ENCODE measurements around the gene EVI5L.
"Not testable (repeated sequence)": the region's sequence is repeated elsewhere in the genome, so short reads cannot be mapped to it uniquely, and the experiment has no call there.

EVI5L gene

GRCh38 chr19:7852851-7853769 is 23.1 kb downstream of the EVI5L start:
- no peak overlapping the region for H2AFZ ChIP-seq (ENCODE audit: low read depth, low read length)
- no peak overlapping the region for H3K4me3 ChIP-seq (ENCODE audit: low read length)
- H3K36me3 ChIP-seq (ENCODE audit: insufficient read depth, low read length): no peaks in the 10 kb centered on the region
- no peaks in the 10 kb centered on the region for H3K27me3 ChIP-seq (ENCODE audit: insufficient read depth, low read length)
- H3K9me3 ChIP-seq (ENCODE audit: low read length): no peaks in the 10 kb centered on the region
- H3K4me1 ChIP-seq (ENCODE audit: insufficient read depth, low read length): peaks cover 26% of the 10 kb centered on the region

DNA sequence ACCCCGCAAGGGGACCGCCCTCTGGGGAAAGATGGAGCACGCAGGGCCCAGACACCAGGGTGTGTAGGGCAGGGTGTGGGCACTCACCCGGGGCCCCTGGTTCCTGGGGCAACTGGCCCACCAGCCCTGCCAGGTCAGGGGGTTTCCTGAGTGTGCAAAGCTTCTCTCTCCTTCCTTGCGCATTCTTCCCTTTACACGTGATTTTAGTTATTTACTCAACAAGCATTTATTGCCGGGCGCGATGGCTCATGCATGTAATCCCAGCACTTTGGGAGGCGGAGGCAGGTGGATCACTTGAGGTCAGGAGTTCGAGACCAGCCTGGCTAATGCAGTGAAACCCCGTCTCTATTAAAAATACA is 23.7 kb downstream of the EVI5L start:
- Histone ChIP-seq H3K4me1 (ENCODE audit: insufficient read depth, low read length) (peaks cover 26% of the 10 kb centered on the region), H3K27me3 (ENCODE audit: insufficient read depth, low read length) (no peaks in the 10 kb centered on the region), H3K36me3 (ENCODE audit: insufficient read depth, low read length) (no peaks in the 10 kb centered on the region), H2AFZ (ENCODE audit: low read depth, low read length) (no peak overlapping the region), H3K4me3 (ENCODE audit: low read length) (no peak overlapping the region), H3K9me3 (ENCODE audit: low read length) (no peaks in the 10 kb centered on the region)

DNA sequence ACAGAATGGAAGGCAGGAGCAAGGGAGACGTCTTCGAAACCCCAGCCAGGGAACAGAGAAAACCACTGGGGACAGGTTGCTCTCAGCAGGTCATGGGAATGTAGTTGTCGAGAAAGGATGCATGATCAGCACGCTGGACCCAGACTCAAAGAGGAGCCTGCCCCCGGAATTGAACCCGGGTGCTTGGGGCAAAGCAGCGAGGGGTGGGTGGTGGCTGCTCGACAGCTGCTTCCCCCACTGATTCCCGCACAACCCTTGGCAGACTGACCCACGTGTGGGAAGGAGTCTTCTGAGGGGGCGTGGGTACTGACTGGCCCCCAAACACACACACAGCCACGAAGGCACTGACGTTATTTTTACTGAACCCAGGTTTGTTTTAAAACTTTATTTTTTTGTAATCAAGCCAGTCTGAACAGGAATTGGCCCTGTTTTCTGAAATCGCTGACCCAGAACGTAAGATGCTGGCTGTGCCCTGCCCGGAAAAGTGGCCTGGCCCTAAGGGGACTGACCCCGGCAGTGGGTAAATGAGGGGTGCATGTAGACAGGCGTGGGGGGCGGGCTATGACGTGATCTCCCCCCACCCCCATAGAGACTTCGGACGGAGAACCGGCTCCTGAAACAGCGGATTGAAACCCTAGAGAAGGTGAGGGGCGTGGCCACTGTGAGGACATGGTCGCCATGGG is 25.5 kb downstream of the EVI5L start:
- Histone ChIP-seq H3K27me3 (ENCODE audit: insufficient read depth, low read length) (no peaks in the 10 kb centered on the region), H3K36me3 (ENCODE audit: insufficient read depth, low read length) (peaks cover 3% of the 10 kb centered on the region), H2AFZ (ENCODE audit: low read depth, low read length) (no peak overlapping the region), H3K9me3 (ENCODE audit: low read length) (no peaks in the 10 kb centered on the region), H3K4me3 (ENCODE audit: low read length) (no peak overlapping the region), H3K4me1 (ENCODE audit: insufficient read depth, low read length) (peaks cover 21% of the 10 kb centered on the region)

GRCh38 chr19:7856109-7856591 is 26.1 kb downstream of the EVI5L start:
- peaks cover 21% of the 10 kb centered on the region for H3K4me1 ChIP-seq (ENCODE audit: insufficient read depth, low read length)
- H3K4me3 ChIP-seq (ENCODE audit: low read length): no peak overlapping the region
- peaks cover 3% of the 10 kb centered on the region for H3K36me3 ChIP-seq (ENCODE audit: insufficient read depth, low read length)
- H2AFZ ChIP-seq (ENCODE audit: low read depth, low read length): no peak overlapping the region
- no peaks in the 10 kb centered on the region for H3K9me3 ChIP-seq (ENCODE audit: low read length)
- no peaks in the 10 kb centered on the region for H3K27me3 ChIP-seq (ENCODE audit: insufficient read depth, low read length)

DNA sequence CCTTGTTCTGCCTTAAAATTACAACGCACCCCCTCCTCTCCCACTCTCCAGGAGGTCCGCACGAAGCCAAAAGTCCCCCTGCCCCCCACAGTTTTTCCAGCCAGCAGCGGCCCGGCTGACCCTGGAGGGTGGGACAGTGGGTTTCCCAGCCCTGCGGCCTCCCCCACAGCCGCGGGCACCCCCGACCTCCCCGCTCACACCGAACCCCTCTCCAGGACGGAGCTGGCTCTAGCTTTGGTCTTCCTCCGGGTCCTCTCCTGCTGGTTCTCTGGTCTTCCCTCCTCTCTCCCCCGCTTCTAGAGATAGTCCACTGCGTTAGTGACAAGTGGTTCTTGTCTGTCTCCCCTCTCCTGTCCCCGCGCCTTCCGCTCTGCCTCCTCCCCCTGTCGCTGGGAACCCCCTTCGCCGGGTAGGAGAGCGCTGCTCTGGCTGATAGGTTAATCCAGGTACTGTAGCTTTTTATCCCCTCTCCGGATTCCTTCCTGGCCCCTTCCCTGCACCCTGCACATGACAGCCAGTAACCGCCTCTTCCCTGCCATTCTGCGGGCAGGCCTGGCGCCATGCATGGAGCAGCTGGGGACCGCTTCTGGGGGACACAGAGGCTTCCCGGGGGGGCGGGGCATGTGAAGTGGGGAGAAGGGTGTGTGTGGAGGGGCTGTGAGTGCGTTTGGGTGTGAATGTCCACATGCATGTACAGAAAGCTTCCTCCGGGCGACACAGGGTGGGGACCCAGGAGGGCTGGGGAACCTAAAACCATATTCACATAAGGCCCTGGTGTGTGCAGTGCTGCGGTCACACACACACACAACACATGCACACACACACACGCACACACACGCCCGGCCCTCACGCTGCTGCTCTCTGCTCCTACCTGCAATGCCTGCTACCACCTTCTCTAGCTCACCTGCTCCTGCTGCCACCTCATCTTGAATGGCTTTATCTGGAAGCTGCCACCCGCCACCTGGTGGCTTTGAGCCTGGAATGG is 27.0 kb downstream of the EVI5L start:
- peaks cover 14% of the 10 kb centered on the region for H3K4me1 ChIP-seq (ENCODE audit: insufficient read depth, low read length)
- no peak overlapping the region for H2AFZ ChIP-seq (ENCODE audit: low read depth, low read length)
- H3K4me3 ChIP-seq (ENCODE audit: low read length): no peak overlapping the region
- no peaks in the 10 kb centered on the region for H3K27me3 ChIP-seq (ENCODE audit: insufficient read depth, low read length)
- no peaks in the 10 kb centered on the region for H3K9me3 ChIP-seq (ENCODE audit: low read length)
- peaks cover 3% of the 10 kb centered on the region for H3K36me3 ChIP-seq (ENCODE audit: insufficient read depth, low read length)

DNA sequence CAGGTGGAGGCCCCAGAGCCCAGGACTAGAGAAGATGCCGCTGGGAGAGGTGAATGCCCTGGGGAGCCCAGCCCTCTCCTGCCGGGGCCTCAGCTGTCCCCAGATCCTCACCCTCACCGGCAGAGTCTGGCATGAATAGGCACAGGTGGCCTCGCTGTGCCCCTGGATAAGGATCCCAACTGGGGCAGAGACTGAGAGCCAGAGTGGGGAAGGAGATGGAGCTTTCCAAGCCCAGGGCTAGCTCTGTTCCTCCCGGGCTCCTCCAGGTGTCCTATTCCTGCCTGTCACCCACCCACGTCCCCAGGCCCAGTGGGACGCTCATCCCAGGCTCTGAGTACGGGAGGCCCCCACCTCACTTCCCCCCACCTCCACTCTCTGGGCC is 27.7 kb downstream of the EVI5L start:
- Histone ChIP-seq H3K9me3 (ENCODE audit: low read length) (no peaks in the 10 kb centered on the region), H3K36me3 (ENCODE audit: insufficient read depth, low read length) (peaks cover 3% of the 10 kb centered on the region), H2AFZ (ENCODE audit: low read depth, low read length) (no peak overlapping the region), H3K4me1 (ENCODE audit: insufficient read depth, low read length) (peaks cover 7% of the 10 kb centered on the region), H3K27me3 (ENCODE audit: insufficient read depth, low read length) (no peaks in the 10 kb centered on the region), H3K4me3 (ENCODE audit: low read length) (no peak overlapping the region)

- H3K27me3 ChIP-seq (ENCODE audit: insufficient read depth, low read length): no peaks in the 10 kb centered on the region
- no peaks in the 10 kb centered on the region for H3K9me3 ChIP-seq (ENCODE audit: low read length)
- no peak overlapping the region for H3K4me3 ChIP-seq (ENCODE audit: low read length)
Measured at GRCh38 chr19:7858109-7858770, 28.2 kb downstream of the EVI5L start.

GRCh38 chr19:7859087-7859486 is 29.1 kb downstream of the EVI5L start:
- H2AFZ ChIP-seq (ENCODE audit: low read depth, low read length); H3K4me3 ChIP-seq (ENCODE audit: low read length); H3K36me3 ChIP-seq (ENCODE audit: insufficient read depth, low read length); H3K4me1 ChIP-seq (ENCODE audit: insufficient read depth, low read length); H3K27me3 ChIP-seq (ENCODE audit: insufficient read depth, low read length); H3K9me3 ChIP-seq (ENCODE audit: low read length): not testable (repeated sequence)

More at GRCh38 chr19:7858109-7858770, 28.2 kb downstream of the EVI5L start:
- Histone ChIP-seq H3K36me3 (ENCODE audit: insufficient read depth, low read length) (peaks cover 3% of the 10 kb centered on the region), H3K4me1 (ENCODE audit: insufficient read depth, low read length) (peaks cover 3% of the 10 kb centered on the region), H2AFZ (ENCODE audit: low read depth, low read length) (no peak overlapping the region)

- Histone ChIP-seq H3K36me3 (ENCODE audit: insufficient read depth, low read length) (peaks cover 3% of the 10 kb centered on the region), H2AFZ (ENCODE audit: low read depth, low read length) (no peak overlapping the region), H3K27me3 (ENCODE audit: insufficient read depth, low read length) (no peaks in the 10 kb centered on the region), H3K4me3 (ENCODE audit: low read length) (no peak overlapping the region), H3K4me1 (ENCODE audit: insufficient read depth, low read length) (no peaks in the 10 kb centered on the region), H3K9me3 (ENCODE audit: low read length) (no peaks in the 10 kb centered on the region)
Measured at GRCh38 chr19:7859831-7860713, 30.1 kb downstream of the EVI5L start.

GRCh38 chr19:7860714-7861618 is 30.9 kb downstream of the EVI5L start:
- H3K27me3 ChIP-seq (ENCODE audit: insufficient read depth, low read length): no peaks in the 10 kb centered on the region
- H3K36me3 ChIP-seq (ENCODE audit: insufficient read depth, low read length): peaks cover 3% of the 10 kb centered on the region
- no peaks in the 10 kb centered on the region for H3K9me3 ChIP-seq (ENCODE audit: low read length)
- no peak overlapping the region for H3K4me3 ChIP-seq (ENCODE audit: low read length)
- no peaks in the 10 kb centered on the region for H3K4me1 ChIP-seq (ENCODE audit: insufficient read depth, low read length)
- H2AFZ ChIP-seq (ENCODE audit: low read depth, low read length): no peak overlapping the region

Data from neuron (in vitro differentiated cells).